AG09309 (cell line): ENCODE results near the gene KPNA6.

ENCODE experiments used
- DNase-seq: peaks from one replicate; pipeline ENCODE4 v3.0.0-alpha.2; 2010; ENCODE audit warnings: low read depth
- H3K4me3 ChIP-seq: 2 replicates; pipeline ENCODE4 v1.5.1; 2011; ENCODE audit warnings: mild to moderate bottlenecking, low read depth, low read length, moderate library complexity; ENCODE audit not compliant: control insufficient read depth
- TF ChIP-seq, protein P1 (sequence below): IDR thresholded peaks from 2 replicates; pipeline ENCODE4 v1.5.1; 2011; ENCODE audit warnings: mild to moderate bottlenecking, low read depth, low read length, inconsistent platforms; ENCODE audit not compliant: insufficient read depth, control insufficient read depth; ENCODE audit errors: missing control alignments

The KPNA6 gene

DNA sequence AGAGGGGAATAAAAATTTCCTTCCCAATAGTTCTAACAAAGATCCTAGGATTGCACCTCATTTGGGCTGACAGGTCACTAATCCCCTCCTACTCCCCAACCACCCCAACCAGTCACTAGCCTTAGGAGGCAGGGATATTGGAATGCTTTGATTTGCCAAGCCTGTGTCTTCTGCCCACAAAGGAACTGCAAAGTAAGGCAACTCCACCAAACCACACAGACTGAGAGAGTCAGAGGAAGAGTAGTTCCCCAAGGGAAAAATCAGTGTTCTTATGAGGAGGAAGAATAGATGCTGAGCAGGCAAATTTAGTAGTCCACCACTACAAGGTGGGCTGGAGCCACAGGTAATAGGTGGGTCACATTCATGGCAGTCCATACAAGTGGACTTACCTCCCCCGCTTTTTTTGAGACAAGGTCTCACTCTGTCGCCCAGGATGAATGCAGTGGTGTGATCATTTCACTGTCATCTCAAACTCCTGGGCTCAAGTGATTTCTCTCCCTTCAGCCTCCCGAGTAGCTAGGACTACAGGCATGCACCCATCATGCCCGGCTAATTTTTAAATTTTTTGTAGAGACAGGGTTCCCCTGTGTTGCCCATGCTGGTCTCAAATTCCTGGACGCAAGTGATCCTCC is 38.8 kb upstream of the KPNA6 start:
- peak; percentile 31 for DNase-seq
- no peak overlapping the region for H3K4me3 ChIP-seq
- TF ChIP-seq, protein P1, sequence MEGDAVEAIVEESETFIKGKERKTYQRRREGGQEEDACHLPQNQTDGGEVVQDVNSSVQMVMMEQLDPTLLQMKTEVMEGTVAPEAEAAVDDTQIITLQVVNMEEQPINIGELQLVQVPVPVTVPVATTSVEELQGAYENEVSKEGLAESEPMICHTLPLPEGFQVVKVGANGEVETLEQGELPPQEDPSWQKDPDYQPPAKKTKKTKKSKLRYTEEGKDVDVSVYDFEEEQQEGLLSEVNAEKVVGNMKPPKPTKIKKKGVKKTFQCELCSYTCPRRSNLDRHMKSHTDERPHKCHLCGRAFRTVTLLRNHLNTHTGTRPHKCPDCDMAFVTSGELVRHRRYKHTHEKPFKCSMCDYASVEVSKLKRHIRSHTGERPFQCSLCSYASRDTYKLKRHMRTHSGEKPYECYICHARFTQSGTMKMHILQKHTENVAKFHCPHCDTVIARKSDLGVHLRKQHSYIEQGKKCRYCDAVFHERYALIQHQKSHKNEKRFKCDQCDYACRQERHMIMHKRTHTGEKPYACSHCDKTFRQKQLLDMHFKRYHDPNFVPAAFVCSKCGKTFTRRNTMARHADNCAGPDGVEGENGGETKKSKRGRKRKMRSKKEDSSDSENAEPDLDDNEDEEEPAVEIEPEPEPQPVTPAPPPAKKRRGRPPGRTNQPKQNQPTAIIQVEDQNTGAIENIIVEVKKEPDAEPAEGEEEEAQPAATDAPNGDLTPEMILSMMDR, result no peak

DNA sequence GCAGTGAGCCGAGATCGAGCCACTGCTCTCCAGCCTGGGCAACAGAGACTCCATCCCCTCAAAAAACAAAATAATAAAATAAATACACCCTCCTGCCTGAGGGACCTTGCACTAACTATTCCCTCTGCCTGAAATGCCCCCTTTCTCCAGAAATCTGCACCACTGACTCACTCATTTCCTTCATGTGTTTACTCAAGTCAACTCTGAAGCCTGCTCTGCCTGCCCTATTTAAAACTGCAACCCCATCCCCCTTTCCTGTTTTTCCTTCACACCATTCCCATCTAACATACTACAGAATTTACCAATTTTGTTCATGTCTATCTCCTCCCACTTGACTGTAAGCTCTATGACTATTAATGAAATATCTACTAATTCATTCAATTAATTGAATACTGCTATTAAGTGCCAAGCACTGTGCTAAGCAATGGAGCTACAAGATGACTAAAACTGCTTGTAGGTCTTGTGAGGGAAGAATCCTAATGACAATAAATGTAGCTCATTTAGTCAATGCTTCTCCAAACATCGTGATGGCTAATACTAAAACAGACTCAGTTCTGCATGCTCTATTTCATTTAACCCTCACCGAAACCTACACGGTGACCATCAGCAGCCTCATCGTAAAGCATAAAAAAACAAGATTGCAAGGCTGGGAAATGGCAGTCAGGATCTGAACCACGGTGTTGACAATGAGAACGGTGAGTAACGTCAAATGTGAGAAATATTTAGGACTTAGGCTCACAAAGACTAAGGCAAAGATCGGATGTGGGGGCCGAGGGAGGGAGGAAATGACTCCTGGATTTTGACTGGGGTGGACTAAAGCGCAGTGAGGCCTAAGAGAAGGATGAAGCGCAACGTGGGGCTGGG is 35.9 kb upstream of the KPNA6 start:
- H3K4me3 ChIP-seq, result peak overlapping the region; percentile 97
- TF ChIP-seq, protein P1, result no peak
- DNase-seq, result peak; percentile 5

GRCh38 chr1:32072622-32073298 is 35.1 kb upstream of the KPNA6 start, which contains the start of gene TMEM39B:
Gene TMEM39B (plus strand): TSS chr1:32072939. CDS start chr1:32073048, 109 bp downstream.
- TF ChIP-seq, protein P1, result peak; percentile 9
- peak; percentile 77 for DNase-seq
- peak within 1 kb of the TSS; percentile 97 for H3K4me3 ChIP-seq

GRCh38 chr1:32073299-32074229 is 34.3 kb upstream of the KPNA6 start:
- TF ChIP-seq, protein P1, result peak; percentile 26
- H3K4me3 ChIP-seq, result peak overlapping the region; percentile 97
- no peak for DNase-seq

GRCh38 chr1:32074841-32075240 is 33.0 kb upstream of the KPNA6 start:
- DNase-seq, result no peak
- H3K4me3 ChIP-seq, result no peak overlapping the region
- TF ChIP-seq, protein P1, result no peak
